GM18951 (cell line): Measurements from ENCODE around the gene RUNX2.

Source experiments
- POLR2A ChIP-seq: IDR thresholded peaks from 4 replicates; pipeline ENCODE4 v1.6.1; 2011; ENCODE audit warnings: mild to moderate bottlenecking; ENCODE audit not compliant: insufficient read length, insufficient read depth; ENCODE audit errors: extremely low read depth
- in situ Hi-C: fragments of 300-500 bp; cut with MboI; formaldehyde crosslinking; loops from one replicate; pipeline ENCODE4 v1.12.0; 2022; ENCODE audit warnings: low sequenced_read_pairs, mixed read lengths, inconsistent platforms; ENCODE audit not compliant: unreplicated experiment

RUNX2 gene

DNA sequence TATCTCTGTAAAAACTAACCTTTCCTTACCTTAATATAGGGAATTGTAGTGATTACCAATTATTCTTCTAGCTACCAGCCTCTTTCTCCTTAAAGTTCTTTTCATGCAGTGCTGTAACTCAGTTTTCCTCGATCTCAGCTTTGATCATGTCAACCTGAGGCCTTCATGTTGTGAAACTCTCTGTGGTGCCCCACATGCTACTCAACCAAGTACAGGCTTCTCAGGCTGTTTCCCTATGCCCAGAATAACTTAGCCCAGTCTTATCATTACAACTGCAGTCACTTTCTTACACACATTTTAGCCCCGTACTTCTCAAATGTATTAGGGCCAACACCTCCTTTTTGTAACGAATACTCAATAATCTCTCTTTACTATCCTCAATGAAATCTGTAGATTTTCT, 139.7 kb downstream of the RUNX2 start:
- no peak for TF ChIP-seq POLR2A
- in situ Hi-C loops = no loop called here

DNA sequence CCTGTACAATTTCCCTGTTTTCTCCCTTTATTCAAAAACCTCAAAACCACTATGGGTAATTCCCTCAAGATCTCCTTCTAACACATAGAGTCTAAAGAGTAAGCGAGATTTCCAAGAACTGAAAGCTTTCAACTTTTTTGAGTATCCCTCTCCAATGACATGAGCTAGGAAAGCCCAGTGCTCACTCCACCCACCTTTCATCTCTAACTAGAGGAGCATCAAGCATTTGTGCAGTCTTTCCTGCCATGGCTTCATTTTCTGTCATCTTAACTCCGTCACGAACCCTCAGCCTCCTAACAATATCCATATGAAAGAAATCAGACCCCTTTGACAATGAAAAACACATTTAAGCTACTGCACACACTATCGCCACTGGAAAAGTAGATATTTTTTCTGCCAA, 141.5 kb downstream of the RUNX2 start:
- in situ Hi-C loops = no loop called here
- TF ChIP-seq POLR2A = no peak

DNA sequence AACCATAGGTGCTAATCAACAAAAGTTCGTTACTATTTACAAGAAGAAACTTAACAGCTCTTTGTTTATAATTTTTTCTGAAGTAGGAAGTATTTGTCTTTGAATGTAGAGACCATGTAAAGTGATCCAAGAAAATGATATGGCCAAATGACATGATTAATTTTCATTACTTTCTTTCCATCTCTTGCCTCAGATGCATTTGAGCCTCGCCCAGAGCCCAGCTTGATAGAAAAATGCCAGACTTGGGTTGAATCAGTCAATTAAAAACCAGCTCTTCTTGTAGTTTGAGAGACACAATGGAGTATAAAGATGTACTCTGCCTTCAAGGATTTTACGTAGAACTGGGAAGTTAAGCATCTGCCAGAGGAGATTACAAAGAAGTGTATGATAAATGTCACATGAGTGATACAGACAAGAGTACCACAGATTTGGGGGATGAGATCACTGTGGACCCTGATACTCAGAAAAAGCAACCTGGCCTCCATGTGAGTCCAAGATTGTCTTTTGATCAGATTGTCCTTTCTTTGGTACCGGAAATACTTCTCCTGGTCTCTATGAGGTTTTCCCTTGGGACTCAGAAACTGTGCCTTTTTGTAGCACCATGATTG, 142.1 kb downstream of the RUNX2 start:
- TF ChIP-seq POLR2A = no peak

DNA sequence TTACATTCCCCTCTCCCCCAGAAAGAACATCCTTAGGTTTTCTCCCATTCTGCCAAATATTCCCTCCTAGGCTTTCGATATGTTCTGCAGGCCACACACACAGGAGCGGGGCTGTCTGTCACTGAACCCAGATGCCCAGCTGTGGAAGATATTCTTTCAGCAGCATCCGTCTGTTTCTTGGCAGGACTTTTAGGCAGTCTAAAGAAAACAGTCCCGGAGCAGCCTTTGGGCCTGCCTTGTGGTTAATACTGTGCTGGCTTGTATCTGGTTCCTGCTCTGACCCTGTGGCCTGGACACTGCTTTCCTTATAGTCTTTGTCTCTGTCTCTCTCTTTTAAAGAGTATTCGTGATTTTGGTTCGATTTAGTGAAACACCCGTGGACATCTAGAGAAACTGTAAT, 144.3 kb downstream of the RUNX2 start:
- no peak for TF ChIP-seq POLR2A
- in situ Hi-C loops = no loop called here

More for the DNA sequence above, 142.1 kb downstream of the RUNX2 start:
- in situ Hi-C loops = no loop called here

DNA sequence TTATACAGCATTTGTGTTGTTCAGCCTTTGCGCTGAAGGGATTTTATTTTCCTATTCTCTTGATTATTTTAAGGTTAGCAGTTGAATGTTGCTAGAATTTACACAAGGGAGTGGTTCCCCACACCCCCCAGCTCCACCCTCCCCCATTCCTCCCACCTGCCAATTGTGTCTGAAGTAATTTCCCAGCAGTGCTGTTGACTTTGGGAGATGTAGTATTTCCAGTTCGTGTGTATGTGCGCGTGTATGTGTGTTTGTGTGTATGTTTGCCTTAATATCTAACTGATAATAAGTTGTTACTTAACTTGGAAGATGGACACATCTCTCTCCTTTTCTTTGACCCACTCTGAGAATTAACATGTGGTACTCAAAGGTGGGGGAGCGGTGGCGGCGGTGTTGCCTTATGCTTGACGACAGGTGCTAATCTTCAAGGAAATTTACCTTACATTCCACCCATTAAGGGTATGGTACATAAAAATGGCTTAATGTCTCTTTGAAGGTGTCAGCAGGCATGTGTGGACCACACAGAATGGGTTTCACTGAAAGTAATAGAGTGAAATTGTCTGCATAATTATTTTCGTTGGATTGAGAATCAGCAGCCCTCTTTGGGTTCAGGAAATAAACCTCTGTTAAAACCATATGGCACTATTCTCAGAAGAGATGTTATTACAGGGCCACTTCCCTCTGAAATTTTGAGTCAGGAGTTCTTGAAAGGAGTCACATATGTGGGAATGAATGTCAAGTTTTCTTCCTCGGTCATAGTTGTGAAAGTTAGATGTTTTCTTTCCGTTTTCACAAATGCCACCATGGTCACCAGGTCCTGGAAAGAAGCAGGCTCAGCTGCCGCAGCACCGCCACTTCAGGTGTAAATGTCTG, 145.2 kb downstream of the RUNX2 start:
- no peak for TF ChIP-seq POLR2A

DNA sequence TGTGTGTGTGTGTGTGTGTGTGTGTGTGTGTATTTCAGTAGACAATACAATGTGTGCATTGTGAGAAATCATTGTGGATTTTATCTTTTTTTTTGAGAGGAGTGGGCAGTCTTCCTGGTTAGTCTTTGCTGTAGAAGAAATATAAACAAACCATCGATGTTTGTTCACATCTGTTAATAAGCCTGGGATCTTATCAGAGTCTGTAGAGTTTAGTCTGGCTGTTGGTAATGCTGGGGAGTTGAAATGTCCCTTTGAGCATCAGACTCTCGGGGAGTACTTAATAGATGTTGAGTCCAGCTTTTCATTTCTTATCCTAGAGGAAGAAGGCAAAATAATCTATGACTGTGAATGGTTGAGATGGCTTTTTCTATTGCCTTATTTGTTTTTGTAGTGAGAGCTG, 146.2 kb downstream of the RUNX2 start:
- in situ Hi-C loops = no loop called here
- TF ChIP-seq POLR2A = no peak

More for the DNA sequence above, 145.2 kb downstream of the RUNX2 start:
- in situ Hi-C loops = no loop called here

DNA sequence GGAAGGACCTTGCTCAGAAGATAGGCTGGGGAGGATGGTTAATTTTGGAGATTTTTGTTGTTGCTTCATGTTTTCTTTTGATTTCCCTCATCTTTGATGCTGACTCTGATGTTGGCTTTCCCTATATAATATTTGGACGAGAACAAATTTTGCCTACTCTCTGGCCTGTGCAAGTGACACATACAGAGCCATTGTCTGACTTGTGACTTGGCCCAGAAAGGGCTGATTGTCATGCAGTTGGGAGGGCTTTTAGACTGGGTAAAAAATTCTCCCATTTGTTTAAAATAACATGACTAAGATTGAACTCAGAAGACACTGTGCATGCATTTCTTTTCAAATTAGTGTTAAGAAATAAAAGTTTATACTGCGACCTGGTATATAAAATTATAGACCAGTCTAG, 148.2 kb downstream of the RUNX2 start:
- in situ Hi-C loops = no loop called here
- TF ChIP-seq POLR2A = no peak

DNA sequence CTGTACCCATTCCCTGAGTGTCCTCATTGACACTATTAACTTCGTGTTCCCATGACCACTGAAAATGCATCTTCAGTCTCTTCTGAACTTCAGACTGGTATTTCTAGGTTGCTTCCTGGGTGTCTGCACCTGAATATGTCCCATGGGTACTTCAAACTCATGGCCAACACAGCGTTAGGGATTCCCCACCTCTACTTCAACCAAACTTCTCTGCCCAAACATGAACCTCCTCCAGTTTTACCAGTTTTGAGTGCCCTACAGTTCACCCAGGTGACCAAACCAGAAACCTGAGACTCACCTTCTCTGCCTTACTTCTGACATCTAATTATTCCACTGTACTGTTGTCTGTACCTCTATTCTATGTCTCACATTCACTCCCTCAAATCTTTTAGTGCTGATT, 149.1 kb downstream of the RUNX2 start:
- in situ Hi-C loops = no loop called here
- TF ChIP-seq POLR2A = no peak

DNA sequence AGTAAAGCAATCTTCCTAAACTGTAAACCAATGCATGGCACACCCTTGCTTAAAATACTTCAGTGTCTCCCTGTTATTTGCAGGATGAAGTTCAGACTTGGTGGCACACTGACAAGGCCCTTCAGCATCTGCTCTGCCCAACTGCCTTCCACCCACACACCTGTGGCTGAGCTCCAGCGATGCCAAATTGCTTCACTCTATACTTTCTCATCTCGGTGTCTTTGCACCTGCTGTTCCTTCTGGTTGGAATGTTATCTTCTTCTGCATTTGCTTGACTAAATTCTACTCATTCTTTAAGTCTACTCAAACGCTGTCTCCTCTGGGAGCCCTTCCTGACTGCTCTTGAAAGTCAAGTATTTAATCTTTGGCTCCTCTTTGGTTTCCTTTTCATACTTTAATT, 149.7 kb downstream of the RUNX2 start:
- in situ Hi-C loops = no loop called here
- TF ChIP-seq POLR2A = no peak

DNA sequence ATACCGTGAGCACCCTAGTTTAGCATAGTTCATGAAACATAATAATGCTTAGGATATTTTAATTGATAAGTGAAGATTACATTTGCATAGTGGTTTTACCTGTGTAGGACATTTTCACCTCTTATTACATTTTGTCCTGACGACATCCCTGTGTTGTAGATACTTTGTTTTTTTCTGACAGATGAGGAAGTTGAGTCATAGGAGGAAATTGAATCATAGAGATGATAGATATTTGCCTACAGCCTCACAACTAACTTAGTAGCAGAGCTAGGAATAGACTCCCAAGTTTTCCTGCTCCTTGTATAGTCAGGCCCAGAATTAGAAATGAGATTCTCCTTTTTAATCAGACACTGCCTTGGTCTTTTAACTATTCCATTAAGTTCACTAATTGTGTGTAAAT, 150.1 kb downstream of the RUNX2 start:
- TF ChIP-seq POLR2A = no peak
- in situ Hi-C loops = no loop called here

DNA sequence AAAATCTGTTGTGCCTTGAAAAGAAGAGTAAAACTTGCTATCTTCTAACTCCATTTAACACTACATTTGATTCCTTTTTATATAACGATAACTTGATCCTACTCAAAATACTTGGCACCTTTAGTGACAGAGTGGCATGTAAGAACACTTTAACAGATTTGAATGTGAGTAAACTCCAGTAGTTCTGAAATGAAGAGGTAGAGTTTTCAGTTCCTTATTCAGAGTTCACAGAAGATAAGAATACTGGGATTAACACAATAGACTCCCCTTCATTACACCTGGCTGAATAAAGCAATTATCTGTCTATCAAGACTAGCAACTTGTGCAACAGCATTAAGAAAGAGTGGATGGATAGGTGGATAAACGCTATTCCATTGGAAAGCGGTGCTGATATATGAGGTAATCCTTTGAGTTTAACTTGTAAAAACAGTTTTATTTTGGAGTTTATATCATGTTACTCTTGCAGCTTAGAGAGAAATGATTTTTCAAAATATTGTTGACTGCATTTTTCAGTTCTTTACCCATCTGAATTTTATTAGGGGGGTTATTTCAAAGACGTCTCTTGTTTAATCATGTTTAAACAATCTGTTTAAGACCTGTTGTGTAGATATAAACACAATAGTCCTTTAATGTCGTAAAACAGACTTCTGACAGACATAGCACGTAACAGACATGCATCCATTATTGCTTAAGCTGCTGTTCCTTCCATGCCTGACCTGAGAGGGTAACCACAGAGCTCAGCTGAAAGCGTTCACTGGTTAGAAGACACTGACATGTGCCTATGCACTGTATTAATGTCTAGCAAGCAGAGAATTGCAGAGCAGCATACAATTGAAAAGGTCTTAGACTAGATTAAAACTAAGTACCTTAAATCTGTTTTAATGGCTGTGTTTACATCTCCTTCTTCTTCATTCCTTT, 152.0 kb downstream of the RUNX2 start:
- in situ Hi-C loops = no loop called here
- TF ChIP-seq POLR2A = no peak

DNA sequence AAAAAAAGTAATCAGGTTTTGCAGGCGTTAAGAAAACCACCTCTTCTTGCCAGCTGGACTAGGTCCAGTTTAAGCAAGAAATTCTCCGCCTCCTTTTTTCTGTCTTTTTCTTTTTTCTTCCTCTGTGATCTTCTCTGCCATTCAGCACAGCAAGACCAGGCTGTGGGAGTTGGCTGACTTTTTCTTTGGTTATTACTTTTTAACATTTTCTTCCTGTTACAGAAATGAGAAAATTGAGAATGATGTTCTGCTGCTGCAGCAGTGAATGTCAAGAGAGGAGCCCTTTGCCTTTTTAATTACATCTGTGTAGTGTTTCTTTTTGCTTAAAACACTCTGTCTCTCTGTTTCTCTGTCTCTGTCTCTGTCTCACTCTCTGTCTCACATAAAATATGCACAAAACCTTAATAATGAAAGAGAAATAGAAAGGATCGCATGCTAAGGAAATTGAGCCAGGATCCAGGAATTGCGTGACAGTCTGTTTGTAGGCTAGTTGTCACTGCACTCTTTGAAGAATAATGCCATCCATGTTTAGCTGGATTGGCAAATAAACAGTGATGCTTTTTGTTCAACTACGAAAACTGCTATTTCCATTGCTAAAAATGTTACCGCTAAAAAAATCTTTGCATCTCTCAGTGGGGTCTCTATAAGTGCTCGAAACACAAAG, 152.8 kb downstream of the RUNX2 start:
- TF ChIP-seq POLR2A = no peak
- in situ Hi-C loops = no loop called here

DNA sequence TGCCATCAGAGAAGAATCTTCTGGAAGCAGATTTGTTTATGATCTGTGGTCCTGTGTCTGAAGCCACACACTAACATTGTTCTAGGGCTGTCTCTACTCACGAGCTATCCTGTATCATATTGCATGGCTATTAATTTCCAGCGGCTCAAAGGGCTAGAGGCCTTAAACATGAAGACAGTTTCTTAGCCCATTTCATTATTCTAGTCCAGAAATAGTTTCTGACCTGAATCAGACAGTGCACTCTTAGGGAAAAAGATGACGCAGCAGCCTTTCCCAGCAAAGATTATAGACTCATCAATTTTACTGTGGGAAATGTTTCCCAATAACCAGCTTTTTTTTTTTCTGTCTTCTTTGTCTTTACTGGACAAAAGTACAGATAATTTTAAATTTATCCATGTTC, 154.9 kb downstream of the RUNX2 start:
- TF ChIP-seq POLR2A = no peak
- in situ Hi-C loops = no loop called here
